Stimulated activated CD8-positive, alpha-beta memory T cell treated with anti-CD3 and anti-CD28 coated beads, Interleukin-7, amount 100 ng/mL, for 4 hours (primary cell): ENCODE measurements around the gene PLOD1.
"Not testable (repeated sequence)": the region's sequence is repeated elsewhere in the genome, so short reads cannot be mapped to it uniquely, and the experiment has no call there.

ENCODE experiments used
- DNase-seq, 2 donors: peaks; one replicate each; pipeline ENCODE4 v3.0.0-alpha.2; 2020; ENCODE audit warnings: low read depth in 2 of 2

PLOD1 gene

DNA sequence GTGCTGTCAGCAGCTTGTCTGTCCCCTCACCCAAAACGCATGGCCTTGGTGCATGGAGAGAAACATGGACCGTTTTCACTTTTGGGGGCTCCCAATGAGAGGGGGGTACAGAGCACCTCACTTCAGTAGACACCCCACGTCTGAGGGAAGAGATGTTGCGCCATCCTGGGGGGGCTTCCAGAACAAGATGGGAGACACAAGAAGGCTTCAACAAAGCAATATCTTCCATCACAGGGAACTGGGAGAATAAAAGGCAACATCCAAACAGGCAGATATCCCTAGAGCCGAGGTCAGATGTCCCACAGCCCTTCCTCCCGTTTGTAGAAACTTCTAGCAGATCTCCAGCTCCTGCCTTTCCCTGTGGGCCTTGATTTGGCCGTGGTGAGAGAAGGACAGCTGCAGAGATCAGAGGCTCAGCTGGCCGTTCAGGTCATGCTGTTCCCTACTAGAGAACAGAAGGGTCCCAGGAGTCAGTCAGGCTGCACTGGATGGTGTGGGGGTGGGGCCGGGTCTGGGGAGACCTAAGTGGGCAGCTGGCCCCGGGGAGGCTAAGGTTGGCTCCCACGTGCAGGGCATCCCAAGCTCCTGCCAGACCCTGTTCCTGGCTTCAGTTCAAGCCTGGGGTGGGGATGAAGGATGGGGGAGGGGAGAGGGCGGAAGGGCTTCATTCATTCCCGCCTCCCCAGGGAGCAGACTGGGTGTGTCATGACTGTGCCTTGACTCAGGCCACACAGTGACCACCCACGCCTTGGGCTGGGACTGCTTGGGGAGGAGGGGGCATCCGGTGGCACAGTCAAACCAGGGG lies 4.4 kb downstream of the PLOD1 start:
- no peak for DNase-seq

DNA sequence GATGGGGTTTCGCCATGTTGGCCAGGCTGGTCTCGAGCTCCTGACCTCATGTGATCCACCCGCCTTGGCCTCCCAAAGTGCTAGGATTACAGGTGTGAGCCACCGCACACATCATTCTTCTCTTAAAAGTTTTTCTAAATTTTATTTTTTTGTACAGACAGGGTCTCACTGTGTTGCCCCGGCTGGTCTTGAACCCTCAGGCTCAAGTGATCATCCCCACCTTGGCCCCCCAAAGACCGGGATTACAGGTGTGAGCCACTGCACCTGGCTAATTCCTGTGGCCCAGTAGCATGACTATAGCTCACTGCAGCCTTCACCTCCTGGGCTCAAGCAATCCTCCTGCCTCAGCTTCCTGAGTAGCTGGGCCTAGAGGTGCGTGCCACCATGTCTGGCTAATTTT lies 5.3 kb downstream of the PLOD1 start:
- not testable (repeated sequence) for DNase-seq

DNA sequence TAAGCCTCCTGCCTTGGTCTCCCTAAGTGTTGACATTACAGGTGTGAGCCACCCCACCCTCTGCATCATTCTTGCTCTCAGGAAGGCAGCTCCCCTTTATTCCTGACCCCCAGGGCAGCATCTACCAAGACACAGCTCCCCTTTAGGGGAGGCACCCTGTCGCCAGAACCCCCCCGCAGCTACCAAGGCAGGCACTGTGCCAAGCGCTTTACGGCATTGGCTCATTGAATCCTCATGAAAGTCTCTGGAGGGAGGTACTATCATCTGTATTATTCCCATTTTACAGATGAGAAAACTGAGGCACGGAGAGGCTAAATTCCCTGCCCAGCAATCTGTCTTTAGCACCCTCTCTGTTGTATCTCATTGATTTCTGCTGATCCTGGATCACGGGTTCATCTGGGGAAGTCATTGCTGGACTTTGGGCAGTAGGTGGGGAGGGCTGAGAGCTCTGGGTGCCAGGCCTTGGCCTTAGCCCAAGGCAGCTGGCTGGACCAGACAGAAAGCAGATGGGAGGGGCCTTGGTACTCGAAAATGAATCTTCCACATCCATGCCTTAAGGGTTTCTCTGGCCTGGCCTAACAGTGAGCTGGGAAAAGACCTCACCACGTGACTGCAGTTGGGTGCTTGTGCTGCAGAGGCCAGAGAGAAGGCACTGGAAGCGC lies 5.9 kb downstream of the PLOD1 start:
- no peak for DNase-seq

DNA sequence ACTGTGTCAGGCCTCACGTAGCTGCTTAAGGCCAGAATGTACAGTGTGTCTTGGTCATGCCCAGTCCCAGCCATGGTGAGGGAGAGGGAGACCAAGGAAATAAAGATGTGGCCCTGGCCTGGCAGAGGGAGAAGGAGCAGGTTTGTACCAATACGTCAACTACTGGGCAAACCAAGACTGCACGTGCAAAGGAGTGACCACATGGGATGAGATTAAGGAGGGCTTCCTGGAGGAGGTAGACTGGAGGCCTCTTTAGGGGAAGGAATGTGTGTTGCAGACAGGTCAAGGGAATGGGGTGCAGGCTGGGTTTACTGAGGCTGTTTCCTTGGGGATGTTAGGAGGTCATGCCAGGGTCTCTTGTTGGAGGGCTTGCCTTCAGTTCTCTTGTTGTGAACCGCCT lies 7.8 kb downstream of the PLOD1 start:
- no peak for DNase-seq

DNA sequence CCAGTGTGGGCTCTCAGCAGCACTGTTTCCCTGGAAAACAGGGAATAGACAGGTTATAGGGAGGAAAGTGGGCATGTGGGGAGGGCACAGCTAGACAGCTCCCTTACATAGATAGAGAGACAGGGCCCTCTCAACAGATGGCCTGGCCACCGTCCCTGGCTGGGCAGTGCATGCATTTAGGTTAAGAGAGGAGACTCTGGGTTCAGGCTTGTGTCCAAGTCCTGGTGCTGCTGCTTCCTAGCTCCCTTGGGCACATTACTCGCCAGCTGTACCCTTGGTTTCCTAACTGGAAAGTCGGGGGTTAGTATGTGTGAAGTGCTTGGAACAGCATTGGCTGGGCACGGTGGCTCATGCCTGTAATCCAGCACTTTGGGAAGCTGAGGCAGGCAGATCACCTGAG lies 9.1 kb downstream of the PLOD1 start:
- DNase-seq: no peak

DNA sequence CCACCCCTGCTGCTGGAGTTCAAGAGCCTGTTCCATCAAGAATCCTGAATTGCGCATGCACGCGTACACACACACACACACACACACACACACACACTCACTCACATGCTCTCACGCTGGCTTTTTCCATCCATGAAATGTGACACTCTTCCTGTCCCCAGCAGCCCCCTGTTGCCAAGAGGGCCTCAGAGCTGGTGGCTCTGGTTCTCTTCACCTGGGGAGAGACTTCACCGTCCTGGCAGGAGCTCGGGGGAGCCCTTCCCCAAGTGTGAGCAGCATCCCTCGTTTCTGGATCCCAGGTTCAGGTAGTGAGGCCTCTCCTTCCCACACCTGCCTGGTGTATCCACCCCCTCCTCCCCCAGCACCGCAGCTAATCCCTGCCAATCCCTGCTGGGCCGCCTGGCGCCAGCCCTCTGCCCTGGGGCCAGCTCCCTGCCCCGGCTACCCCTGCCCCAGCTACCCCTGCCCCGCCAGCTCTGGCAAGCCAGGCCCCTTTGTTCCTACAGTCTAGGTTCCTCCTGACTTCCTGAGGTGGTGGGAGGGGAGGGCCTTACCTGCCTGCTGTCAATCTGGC lies 9.9 kb downstream of the PLOD1 start:
- DNase-seq: no peak

DNA sequence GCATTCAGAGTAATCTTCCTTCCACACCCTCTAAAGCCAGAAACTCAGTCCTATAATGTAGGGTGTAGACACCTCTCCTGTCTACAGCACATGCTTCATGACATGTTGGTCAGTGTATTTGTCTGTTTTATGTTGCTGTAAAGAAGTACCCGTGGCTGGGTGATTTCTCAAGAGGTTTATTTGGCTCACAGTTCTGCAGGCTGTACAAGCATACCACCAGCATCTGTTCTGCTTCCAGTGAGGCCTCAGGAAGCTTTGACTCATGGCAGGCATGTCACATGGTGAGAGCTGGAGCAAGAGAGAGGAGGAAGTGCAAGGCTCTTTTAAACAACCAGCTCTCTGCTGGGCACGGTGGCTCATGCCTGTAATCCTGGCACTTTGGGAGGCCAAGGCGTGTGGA lies 12.1 kb downstream of the PLOD1 start:
- no peak for DNase-seq

DNA sequence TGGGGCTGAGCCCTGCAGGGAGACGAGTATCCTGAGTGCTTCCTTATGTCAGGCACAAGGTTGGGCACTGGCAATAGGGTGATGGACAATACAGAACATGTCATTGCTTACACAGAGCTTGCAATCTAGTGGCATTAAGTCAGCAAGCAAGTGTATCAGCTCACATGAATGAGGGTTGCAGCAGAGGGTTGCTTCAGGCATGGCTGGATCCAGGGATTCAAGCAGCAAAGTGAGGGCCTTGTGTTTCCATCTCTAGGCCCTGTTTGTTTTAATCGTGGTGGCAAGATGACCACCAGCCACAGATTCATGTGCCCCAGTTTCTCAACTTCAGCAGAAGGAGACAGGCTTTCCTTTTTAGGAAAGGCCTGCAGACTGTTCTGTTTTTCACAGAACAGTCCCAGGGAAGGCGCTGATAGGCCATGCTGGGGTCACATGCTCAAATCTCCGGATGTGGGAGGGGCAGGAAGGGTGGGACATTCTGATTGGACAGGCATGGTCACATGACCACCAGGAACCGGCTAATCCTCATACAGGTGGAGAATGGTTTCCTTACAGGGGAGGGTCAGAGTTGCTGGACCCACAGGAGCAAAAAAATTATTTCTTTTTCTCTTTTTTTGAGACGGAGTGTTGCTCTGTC lies 14.4 kb downstream of the PLOD1 start:
- DNase-seq: no peak

DNA sequence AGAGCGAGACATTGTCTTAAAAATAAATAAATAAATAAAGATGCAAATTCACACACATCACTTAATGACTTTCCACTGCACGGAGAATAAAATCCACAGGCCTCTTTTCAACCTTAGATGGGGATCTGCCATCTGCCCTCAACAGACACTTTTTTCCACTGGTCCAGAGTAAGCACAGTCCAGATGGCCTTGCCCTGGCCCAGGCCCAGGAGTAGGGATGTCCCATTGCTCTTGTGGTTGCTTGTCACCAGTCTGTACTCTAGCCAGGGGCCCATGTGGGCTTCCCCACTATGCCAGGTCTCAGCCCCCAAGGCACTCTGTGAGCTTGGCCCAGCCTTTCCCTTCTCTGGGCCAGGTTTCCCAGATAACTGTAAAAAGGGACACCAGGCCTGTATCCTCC lies 17.4 kb downstream of the PLOD1 start:
- DNase-seq: no peak

DNA sequence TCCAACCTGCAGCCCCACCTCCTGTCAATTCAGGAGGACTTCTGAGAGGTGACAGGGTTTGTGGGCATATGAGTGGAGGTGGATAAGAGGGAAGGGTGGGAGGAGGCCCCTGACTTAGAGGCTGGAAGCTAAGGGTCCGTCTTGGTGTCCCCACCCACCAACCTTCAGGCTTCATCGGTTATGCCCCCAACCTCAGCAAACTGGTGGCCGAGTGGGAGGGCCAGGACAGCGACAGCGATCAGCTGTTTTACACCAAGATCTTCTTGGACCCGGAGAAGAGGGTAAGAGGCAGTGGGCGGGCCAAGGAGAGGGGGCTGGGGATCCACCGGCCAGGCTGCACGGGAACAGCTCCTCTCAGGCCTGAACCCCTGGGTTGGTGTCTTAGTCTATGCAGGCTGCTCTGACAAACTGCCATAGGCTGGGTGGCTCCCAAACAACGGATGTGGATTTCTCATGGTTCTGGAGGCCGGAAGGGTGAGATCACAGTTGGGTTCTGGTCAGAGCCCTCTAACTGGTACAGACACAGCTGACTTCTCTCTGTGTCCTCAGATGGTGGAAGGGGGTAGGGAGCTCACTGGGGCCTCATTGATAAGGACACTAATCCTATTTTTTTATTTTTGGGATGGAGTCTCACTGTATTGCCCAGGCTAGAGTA lies 18.1 kb downstream of the PLOD1 start:
- peak in 1 of 2 donors; percentile 13 for DNase-seq

DNA sequence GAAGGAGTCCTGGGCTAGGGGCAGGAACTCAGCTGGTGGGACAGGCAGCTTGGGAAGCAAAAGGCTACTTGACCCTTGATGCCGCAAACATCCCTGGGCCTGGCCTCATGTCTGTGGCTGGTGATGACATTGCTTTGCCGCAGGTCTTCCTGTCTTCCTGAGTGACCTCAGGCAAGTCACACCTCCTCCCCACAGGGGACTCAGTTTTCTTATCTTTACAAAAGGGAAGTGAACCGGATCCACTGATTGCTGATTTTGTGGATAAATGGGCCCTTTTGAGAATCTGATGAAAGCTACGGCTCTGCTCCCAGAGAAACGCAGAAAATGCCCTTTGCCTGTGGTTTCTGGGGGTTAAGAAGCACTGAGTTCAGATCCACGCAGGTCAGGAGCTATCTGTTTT lies 20.7 kb downstream of the PLOD1 start:
- no peak for DNase-seq

DNA sequence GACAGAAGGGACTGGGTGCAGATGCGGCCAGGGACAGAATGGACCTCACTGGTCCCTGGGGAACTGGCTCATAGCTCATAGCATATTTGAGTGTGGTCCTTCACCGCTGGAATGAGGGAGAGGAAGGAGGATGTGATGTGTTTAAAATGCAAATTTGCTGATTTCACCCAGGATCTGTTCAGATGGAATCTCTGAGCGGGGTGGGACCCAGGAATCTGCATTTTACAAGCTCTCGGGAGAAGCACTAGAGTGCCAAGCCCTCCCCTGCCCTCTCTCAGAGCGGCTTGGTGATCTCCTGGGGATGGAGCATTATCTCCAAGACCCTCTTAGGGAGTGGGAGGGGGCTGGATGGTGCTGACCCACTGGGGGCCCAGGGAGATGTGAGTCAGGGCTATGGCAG lies 22.9 kb downstream of the PLOD1 start:
- no peak for DNase-seq

DNA sequence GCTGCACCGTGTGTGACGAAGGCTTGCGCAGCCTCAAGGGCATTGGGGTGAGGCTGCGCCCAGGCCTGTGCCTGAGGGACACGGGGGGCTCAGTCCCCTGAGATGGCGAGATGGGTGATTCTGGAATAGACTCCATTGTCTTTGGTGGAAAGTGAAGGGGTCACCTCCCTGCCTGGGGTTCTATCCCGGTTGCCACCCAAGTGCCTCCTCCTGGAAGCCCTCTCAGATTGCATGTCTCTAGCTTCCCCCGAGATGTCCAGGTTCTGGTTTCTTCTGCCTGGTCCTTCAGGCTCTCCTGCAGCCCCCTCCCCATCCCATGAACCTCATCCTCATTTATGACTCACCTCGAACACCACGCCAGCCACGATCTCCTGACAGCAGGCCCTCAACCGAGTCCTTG lies 23.4 kb downstream of the PLOD1 start:
- no peak for DNase-seq

DNA sequence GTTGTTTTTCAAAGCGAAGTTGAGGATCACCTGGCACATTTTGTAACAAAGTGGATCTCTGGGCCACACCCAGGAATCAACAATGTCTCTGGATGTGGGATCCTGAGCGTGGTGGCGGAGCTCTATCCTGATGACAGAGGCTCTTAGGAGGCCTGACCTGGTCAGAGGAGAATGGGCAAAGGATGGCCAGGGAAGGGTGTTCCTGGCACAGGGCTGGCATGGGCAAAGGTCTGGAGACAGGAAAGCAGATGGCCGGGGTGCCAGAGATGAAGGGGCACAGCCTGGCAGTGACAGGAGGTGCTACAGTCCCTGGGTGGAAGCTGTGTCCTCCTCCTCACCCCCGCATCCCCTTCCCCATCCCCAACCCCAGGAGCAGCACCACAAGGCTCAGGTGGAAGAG lies 25.8 kb downstream of the PLOD1 start:
- no peak for DNase-seq

DNA sequence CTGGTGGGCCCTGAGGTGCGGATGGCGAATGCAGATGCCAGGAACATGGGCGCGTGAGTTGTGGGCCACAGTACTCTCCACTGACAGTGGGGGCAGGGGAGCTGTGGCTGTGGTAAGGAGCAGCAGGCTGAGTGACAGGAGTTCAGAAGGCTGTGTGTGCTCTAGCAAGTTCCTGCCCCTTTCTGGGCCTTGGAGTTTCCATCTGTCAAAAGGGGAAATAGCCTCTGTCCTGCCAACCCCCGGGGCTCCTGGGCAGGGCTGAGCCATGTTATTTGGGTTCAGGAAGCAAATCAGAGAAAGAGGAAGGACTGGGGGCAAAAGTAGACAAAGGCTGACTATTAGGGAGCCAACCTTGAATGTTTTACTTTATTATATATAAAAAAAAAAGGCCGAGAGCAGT lies 26.2 kb downstream of the PLOD1 start:
- DNase-seq: no peak

DNA sequence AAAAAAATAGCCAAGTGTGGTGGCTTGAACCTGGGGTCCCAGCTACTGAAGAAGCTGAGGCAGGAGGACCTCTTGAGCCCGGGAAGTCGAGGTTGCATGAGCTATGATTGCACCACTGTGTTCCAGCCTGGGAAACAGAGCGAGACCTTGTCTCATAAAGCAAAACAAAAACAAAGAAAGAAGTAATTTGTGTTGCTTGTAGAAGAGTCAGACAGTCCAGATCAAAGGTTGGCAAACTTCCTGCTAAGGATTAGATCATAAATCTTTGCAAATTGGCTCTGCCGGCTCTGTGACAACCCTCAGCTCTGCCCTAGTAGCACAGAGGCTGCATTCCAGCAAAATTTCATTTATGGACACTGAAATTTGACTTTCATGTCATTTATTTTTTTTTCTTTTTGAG lies 26.7 kb downstream of the PLOD1 start:
- no peak for DNase-seq

DNA sequence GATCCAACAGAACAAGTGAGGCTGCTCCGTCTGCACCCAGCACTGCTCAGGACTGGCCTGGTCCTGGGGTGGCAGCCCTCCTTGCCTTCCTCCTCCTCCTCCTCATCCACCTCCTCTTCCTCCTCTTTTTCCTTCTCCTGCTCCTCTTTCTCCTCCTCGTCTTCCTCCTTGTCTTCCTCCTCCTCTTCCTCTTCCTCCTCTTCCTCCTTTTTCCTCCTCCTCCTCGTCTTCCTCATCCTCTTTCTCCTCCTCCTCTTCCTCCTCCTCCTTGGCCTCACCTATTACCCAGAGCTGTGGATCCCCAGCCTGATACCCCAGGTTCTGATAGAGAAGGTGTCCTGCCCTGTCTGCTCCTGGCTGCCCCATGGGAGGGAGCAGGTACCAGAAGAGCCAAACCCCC lies 29.1 kb downstream of the PLOD1 start:
- DNase-seq: no peak

DNA sequence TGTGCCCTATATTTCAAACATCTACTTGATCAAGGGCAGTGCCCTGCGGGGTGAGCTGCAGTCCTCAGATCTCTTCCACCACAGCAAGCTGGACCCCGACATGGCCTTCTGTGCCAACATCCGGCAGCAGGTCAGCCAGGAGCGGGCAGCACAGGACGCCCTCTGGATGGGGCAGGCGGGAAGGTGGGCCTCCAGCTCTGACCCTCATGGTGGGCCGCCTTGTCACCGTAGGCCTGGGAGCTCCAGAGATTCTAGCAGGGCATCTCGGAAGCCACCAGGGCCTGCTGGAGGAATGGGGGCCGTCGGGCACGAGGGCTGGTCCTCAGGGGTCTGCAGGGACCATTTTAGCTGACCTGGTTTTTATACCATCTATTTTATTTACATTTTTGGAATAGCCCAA lies 30.1 kb downstream of the PLOD1 start:
- no peak for DNase-seq

DNA sequence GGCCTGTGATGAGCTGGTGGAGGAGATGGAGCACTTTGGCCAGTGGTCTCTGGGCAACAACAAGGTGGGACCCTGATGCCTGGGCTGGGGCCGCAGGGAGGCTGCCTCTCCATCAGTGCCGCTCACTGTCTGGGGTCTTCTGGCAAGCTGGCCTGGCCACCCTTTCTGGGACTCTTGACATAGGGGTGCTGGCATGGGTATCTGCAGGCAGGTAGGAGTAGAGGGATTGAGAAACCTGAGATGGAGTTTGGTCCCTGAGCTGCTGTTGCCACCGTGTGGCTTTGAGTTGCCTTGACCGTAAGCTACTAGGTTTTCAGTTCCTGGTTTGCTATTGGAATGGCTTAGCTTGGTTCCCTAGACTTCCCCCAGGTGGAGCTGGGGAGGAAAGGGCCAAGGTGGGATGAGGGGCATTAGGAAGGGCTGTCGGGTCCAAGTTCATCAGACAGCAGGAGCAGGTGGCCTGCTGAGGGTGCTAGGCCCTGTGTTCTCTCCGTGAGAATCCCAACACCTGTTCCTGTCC lies 32.6 kb downstream of the PLOD1 start:
- no peak for DNase-seq

DNA sequence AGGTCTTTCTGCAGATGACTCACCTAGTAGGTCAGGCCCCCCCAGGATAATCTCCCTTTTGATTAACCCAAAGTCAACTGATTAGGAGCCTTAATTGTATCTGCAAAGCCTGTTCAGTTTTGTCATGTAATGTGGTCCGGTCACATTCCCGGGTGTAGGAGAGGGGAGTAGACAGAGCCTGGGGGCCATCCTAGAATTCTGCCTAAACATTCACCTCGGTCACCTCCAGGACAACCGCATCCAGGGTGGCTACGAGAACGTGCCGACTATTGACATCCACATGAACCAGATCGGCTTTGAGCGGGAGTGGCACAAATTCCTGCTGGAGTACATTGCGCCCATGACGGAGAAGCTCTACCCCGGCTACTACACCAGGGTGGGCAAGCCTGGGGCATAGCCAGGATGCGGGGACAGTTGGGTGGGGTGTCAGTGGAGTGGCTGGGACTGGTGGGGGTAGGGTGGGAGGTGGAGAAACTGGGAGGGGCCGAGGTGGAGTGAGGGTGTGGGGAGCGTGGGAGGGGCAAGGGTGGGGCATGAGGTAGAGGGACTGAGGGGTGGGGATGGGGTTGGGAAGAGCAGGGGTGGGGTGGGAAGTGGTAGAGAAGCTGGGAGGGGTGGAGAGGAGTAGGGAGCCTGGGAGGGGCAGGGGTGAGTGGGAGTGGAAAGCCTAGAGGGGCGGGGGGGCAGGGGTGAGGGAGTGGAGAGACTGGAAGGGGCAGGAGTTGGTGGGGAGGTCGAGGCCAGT lies 36.1 kb downstream of the PLOD1 start:
- DNase-seq: no peak

DNA sequence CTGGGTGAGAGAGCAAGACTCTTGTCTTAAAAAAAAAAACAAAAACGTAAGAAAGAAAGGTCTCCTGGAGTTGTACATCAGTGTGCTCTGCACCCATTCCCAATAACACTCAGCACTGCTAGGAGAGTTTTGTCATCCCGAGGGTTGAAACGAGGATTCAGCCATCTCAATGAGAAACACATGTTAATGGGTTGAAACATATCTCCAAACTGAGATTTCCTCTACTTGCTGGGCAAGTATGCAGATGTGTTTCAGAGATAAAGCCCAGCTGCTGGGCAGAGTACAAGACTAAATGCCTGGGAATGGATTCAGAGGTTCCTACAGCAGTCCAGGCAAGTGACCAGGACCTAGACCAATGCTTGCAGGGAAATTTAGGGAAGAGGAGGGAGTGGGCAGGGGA lies 43.1 kb downstream of the PLOD1 start:
- DNase-seq: no peak
